GM04504 (cell line): ENCODE measurements around the gene ZCCHC7.

Experiments
- DNase-seq: peaks from one replicate; pipeline ENCODE4 v3.0.0-alpha.2; 2012; ENCODE audit warnings: low read depth

Gene ZCCHC7

GRCh38 chr9:37406603-37407401 lies 286.4 kb downstream of the ZCCHC7 start:
- no peak for DNase-seq

- DNase-seq = no peak
Measured at GRCh38 chr9:37407468-37407867, 287.1 kb downstream of the ZCCHC7 start.
